SU-DHL-6 (cell line): ENCODE measurements around the gene ZFAND2A.

ENCODE experiments used
- CTCF ChIP-seq: fragments of 200-600 bp; sonication (generic); IDR thresholded peaks from one replicate; pipeline ENCODE4 v1.5.1; 2017; ENCODE audit warnings: antibody characterized with exemption, mild to moderate bottlenecking, low read length, moderate library complexity; ENCODE audit not compliant: insufficient read depth, poor library complexity, severe bottlenecking
- EZH2phosphoT487 ChIP-seq: fragments of 200-600 bp; sonication (generic), shearing (Covaris generic); conservative IDR thresholded peaks from 2 replicates; pipeline ENCODE4 v1.6.1; 2018; ENCODE audit warnings: mild to moderate bottlenecking, antibody characterized with exemption, low read length, moderate library complexity, mixed read lengths

GRCh38 chr7:1106793-1107421 lies 53.1 kb downstream of the ZFAND2A start:
- TF ChIP-seq CTCF: no peak
- no peak for TF ChIP-seq EZH2phosphoT487
